Vagina (tissue), 2 donors: ENCODE data around the gene HYDIN. TPM values are rescaled to one million over a fixed set of nuclear protein-coding genes. Genes with fewer than 3 reads are reported as not detected.

Experiments used
- DNase-seq, 2 donors: peaks; one replicate each; pipeline ENCODE4 v3.0.0-alpha.2; 2017; ENCODE audit errors: extremely low spot score in 2 of 2
- H3K27ac ChIP-seq: fragments of 200-600 bp; sonication (generic); one replicate; pipeline ENCODE4 v1.5.1; 2019
- H3K27me3 ChIP-seq: fragments of 200-600 bp; sonication (generic); one replicate; pipeline ENCODE4 v1.5.1; 2019
- H3K36me3 ChIP-seq, 2 donors: fragments of 200-600 bp; sonication (generic); one replicate each; pipeline ENCODE4 v1.5.1; 2017 to 2019
- H3K4me1 ChIP-seq: fragments of 200-600 bp; sonication (generic); one replicate; pipeline ENCODE4 v1.5.1; 2019
- H3K4me3 ChIP-seq, 2 donors: fragments of 200-600 bp; sonication (generic); 1 replicate in 1 of 2; 2 replicates in 1 of 2; pipeline ENCODE4 v1.5.1; 2016 to 2019
- H3K9me3 ChIP-seq: fragments of 200-600 bp; sonication (generic); one replicate; pipeline ENCODE4 v1.5.1; 2019
- CTCF ChIP-seq, 3 experiments: fragments of 450-650 bp in 2 of 3; fragments of 200-600 bp in 1 of 3; sonication (generic) in 1 of 3; IDR thresholded peaks; one replicate each; pipeline ENCODE4 v1.5.1; 2017 to 2019; ENCODE audit warnings: antibody characterized with exemption in 3 of 3, mild to moderate bottlenecking in 2 of 3, moderate library complexity in 2 of 3
- POLR2A ChIP-seq, 2 donors: fragments of 450-650 bp; IDR thresholded peaks; one replicate each; pipeline ENCODE4 v1.6.1; 2017; ENCODE audit warnings: antibody characterized with exemption in 2 of 2, mild to moderate bottlenecking in 2 of 2, moderate library complexity in 2 of 2
- POLR2AphosphoS5 ChIP-seq, 2 donors: sonication (generic); formaldehyde crosslinking; IDR thresholded peaks; one replicate each; pipeline ENCODE4 v1.9.0; 2017; ENCODE audit warnings: antibody characterized with exemption in 2 of 2, mild to moderate bottlenecking in 2 of 2, low read depth in 1 of 2; ENCODE audit not compliant: insufficient read depth in 1 of 2
- intact Hi-C: fragments of 100-400 bp; cut with DNase I; formaldehyde crosslinking; loops from one replicate; pipeline ENCODE4 v1.15.1; 2023
- total RNA-seq: library from RNA; depleted of rRNA; stranded (reverse); fragments of >200 nt; gene quantifications from one replicate; pipeline ENCODE4 v1.2.3, GENCODE V29; 2016

The HYDIN gene
- total RNA-seq: not detected

- DNase-seq: no peak
- Histone ChIP-seq H3K27me3 (no peaks in the 10 kb centered on the region), H3K9me3 (peaks cover 5% of the 10 kb centered on the region), H3K27ac (no peak within 1 kb of the TSS), H3K4me1 (no peaks in the 10 kb centered on the region), H3K36me3 (no peaks in the 10 kb centered on the region), H3K4me3 (no peak within 1 kb of the TSS)
- TF ChIP-seq CTCF (IDR thresholded peaks at IDR 0.05) (no peak), POLR2A (IDR thresholded peaks at IDR 0.05) (no peak), POLR2AphosphoS5 (IDR thresholded peaks at IDR 0.05; ENCODE audit: insufficient read depth in 1 of 2, low read depth in 1 of 2) (no peak)
- intact Hi-C loops: no loop called here
These were observed at the start of gene HYDIN for GRCh38 chr16:71230122-71230845. TSS of gene HYDIN (minus strand) at chr16:71230722. CDS start at chr16:71186895, 43,827 bp downstream.

GRCh38 chr16:71276589-71277334 lies 46.2 kb upstream of the HYDIN start:
- Histone ChIP-seq H3K36me3 (no peaks in the 10 kb centered on the region), H3K27me3 (no peaks in the 10 kb centered on the region), H3K4me1 (no peaks in the 10 kb centered on the region), H3K9me3 (no peaks in the 10 kb centered on the region), H3K27ac (no peak overlapping the region), H3K4me3 (no peak overlapping the region)
- intact Hi-C loops: no loop called here
- TF ChIP-seq CTCF (IDR thresholded peaks at IDR 0.05) (no peak), POLR2AphosphoS5 (IDR thresholded peaks at IDR 0.05; ENCODE audit: insufficient read depth in 1 of 2, low read depth in 1 of 2) (no peak), POLR2A (IDR thresholded peaks at IDR 0.05) (no peak)
- DNase-seq: no peak

GRCh38 chr16:71273384-71273783 lies 42.9 kb upstream of the HYDIN start:
- no peak for DNase-seq
- intact Hi-C loops: no loop called here
- no peak overlapping the region for H3K4me3 ChIP-seq
- no peak overlapping the region for H3K27ac ChIP-seq
- TF ChIP-seq POLR2AphosphoS5 (IDR thresholded peaks at IDR 0.05; ENCODE audit: insufficient read depth in 1 of 2, low read depth in 1 of 2): no peak
- no peak for TF ChIP-seq POLR2A (IDR thresholded peaks at IDR 0.05)
- no peak for TF ChIP-seq CTCF (IDR thresholded peaks at IDR 0.05)
- H3K4me1 ChIP-seq: no peaks in the 10 kb centered on the region
- H3K36me3 ChIP-seq: no peaks in the 10 kb centered on the region
- H3K27me3 ChIP-seq: no peaks in the 10 kb centered on the region
- H3K9me3 ChIP-seq: no peaks in the 10 kb centered on the region

DNA sequence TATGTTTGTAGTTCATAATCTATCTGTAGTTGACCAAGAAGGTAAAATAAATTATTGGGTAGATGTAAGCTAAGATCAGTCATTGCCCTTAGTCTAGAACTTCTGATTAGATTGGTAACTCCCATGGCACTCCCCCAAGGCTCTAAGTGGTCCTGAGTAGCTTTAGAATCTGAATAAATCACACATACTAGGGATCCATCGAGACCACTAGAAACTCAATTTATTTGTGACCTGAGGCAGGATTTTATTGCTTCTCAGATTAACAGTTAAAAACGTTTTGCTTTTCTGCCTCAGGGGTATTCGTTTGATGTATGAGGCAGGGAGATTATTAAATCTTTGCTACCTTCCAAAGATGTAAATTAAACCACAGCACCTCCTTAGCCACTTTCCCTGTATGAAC lies 33.8 kb upstream of the HYDIN start:
- H3K27ac ChIP-seq: no peak overlapping the region
- TF ChIP-seq POLR2A (IDR thresholded peaks at IDR 0.05) (no peak), CTCF (IDR thresholded peaks at IDR 0.05) (no peak), POLR2AphosphoS5 (IDR thresholded peaks at IDR 0.05; ENCODE audit: insufficient read depth in 1 of 2, low read depth in 1 of 2) (no peak)
- H3K36me3 ChIP-seq: no peaks in the 10 kb centered on the region
- no peak for DNase-seq
- no peaks in the 10 kb centered on the region for H3K9me3 ChIP-seq
- H3K4me1 ChIP-seq: no peaks in the 10 kb centered on the region
- H3K4me3 ChIP-seq: no peak overlapping the region
- intact Hi-C loops: no loop called here
- no peaks in the 10 kb centered on the region for H3K27me3 ChIP-seq

- no peak for DNase-seq
- intact Hi-C loops: no loop called here
- H3K27me3 ChIP-seq: no peaks in the 10 kb centered on the region
- TF ChIP-seq POLR2A (IDR thresholded peaks at IDR 0.05) (no peak), POLR2AphosphoS5 (IDR thresholded peaks at IDR 0.05; ENCODE audit: insufficient read depth in 1 of 2, low read depth in 1 of 2) (no peak), CTCF (IDR thresholded peaks at IDR 0.05) (no peak)
- no peaks in the 10 kb centered on the region for H3K36me3 ChIP-seq
- H3K4me1 ChIP-seq: no peaks in the 10 kb centered on the region
- no peaks in the 10 kb centered on the region for H3K9me3 ChIP-seq
- no peak overlapping the region for H3K27ac ChIP-seq
- H3K4me3 ChIP-seq: no peak overlapping the region
These were observed 33.1 kb upstream of the HYDIN start for GRCh38 chr16:71263582-71263981.
